HG03039 (cell line): ENCODE results near the gene MCC.

Experiments used
- ATAC-seq: cut with Tn5 transposase; IDR thresholded peaks from one replicate; pipeline ENCODE4 v1.9.1; 2021; ENCODE audit warnings: mild to moderate bottlenecking, moderate library complexity; ENCODE audit not compliant: unreplicated experiment

The MCC gene

GRCh38 chr5:113276001-113276400 is 212.3 kb downstream of the MCC start:
- no peak for ATAC-seq

- ATAC-seq: no peak
Observed at GRCh38 chr5:113274836-113275414, 213.3 kb downstream of the MCC start.

GRCh38 chr5:113273948-113274347 is 214.3 kb downstream of the MCC start:
- no peak for ATAC-seq

- ATAC-seq: no peak
Observed at GRCh38 chr5:113271745-113272454, 216.4 kb downstream of the MCC start.

GRCh38 chr5:113271015-113271414 is 217.2 kb downstream of the MCC start:
- no peak for ATAC-seq

- ATAC-seq: no peak
Observed at GRCh38 chr5:113270086-113270485, 218.2 kb downstream of the MCC start.

- ATAC-seq: no peak
Observed at GRCh38 chr5:113269023-113269997, 218.9 kb downstream of the MCC start.

- no peak for ATAC-seq
Observed at GRCh38 chr5:113268232-113268631, 220.0 kb downstream of the MCC start.

- ATAC-seq: no peak
Observed at GRCh38 chr5:113267361-113267900, 220.8 kb downstream of the MCC start.

- no peak for ATAC-seq
Observed at GRCh38 chr5:113266913-113267227, 221.4 kb downstream of the MCC start.

- ATAC-seq: no peak
Observed at GRCh38 chr5:113266227-113266912, 221.9 kb downstream of the MCC start.

GRCh38 chr5:113265190-113265589 is 223.1 kb downstream of the MCC start:
- no peak for ATAC-seq

GRCh38 chr5:113264046-113264445 is 224.2 kb downstream of the MCC start:
- no peak for ATAC-seq

GRCh38 chr5:113263545-113263944 is 224.7 kb downstream of the MCC start:
- ATAC-seq: no peak

GRCh38 chr5:113262674-113263073 is 225.6 kb downstream of the MCC start:
- no peak for ATAC-seq

GRCh38 chr5:113259034-113259433 is 229.2 kb downstream of the MCC start:
- no peak for ATAC-seq

- no peak for ATAC-seq
Observed at GRCh38 chr5:113257545-113257944, 230.7 kb downstream of the MCC start.

GRCh38 chr5:113256671-113257452 is 231.4 kb downstream of the MCC start:
- no peak for ATAC-seq

GRCh38 chr5:113255579-113256386 is 232.5 kb downstream of the MCC start:
- ATAC-seq: no peak
